Mesenchymal stem cell (in vitro differentiated cells and primary cell): ENCODE measurements around the gene AKNAD1.

Experiments
- DNase-seq: peaks from one replicate; pipeline ENCODE4 v3.0.0-alpha.2; 2013
- H2AFZ ChIP-seq: one replicate; pipeline ENCODE4 v1.6.1; 2013; ENCODE audit warnings: low read depth, mild to moderate bottlenecking, control low read depth, inconsistent platforms, low read length, moderate library complexity
- H2AK5ac ChIP-seq: 2 replicates; pipeline ENCODE4 v1.6.1; 2013; ENCODE audit warnings: low read length, moderate library complexity, mild to moderate bottlenecking, inconsistent platforms; ENCODE audit not compliant: severe bottlenecking
- H2BK120ac ChIP-seq: one replicate; pipeline ENCODE4 v1.6.1; 2013; ENCODE audit warnings: low read depth, mild to moderate bottlenecking, inconsistent platforms, low read length, moderate library complexity
- H2BK12ac ChIP-seq, 2 experiments: one replicate each; pipeline ENCODE4 v1.6.1; 2013; ENCODE audit warnings: inconsistent platforms in 2 of 2, low read length in 2 of 2, mild to moderate bottlenecking in 2 of 2, moderate library complexity in 2 of 2, control low read depth in 1 of 2
- H2BK15ac ChIP-seq: one replicate; pipeline ENCODE4 v1.6.1; 2013; ENCODE audit warnings: mild to moderate bottlenecking, low read depth, inconsistent platforms; ENCODE audit not compliant: poor library complexity, severe bottlenecking
- H2BK5ac ChIP-seq: 2 replicates; pipeline ENCODE4 v1.6.1; 2013; ENCODE audit warnings: low read depth, mild to moderate bottlenecking, low read length, control low read depth, inconsistent platforms; ENCODE audit not compliant: poor library complexity, severe bottlenecking
- H3K14ac ChIP-seq, 2 experiments: one replicate each; pipeline ENCODE4 v1.6.1; 2013; ENCODE audit warnings: inconsistent platforms in 2 of 2, low read length in 2 of 2, control low read depth in 1 of 2, mild to moderate bottlenecking in 1 of 2, moderate library complexity in 1 of 2
- H3K18ac ChIP-seq, 2 experiments: one replicate each; pipeline ENCODE4 v1.6.1; 2013; ENCODE audit warnings: inconsistent platforms in 2 of 2, low read length in 2 of 2, control low read depth in 1 of 2, low read depth in 1 of 2, mild to moderate bottlenecking in 1 of 2
- H3K23ac ChIP-seq, 2 experiments: one replicate each; pipeline ENCODE4 v1.6.1; 2013; ENCODE audit warnings: inconsistent platforms in 2 of 2, low read length in 2 of 2, mild to moderate bottlenecking in 2 of 2, moderate library complexity in 2 of 2, control low read depth in 1 of 2
- H3K27ac ChIP-seq: 2 replicates; pipeline ENCODE4 v1.5.1; 2013; ENCODE audit warnings: mild to moderate bottlenecking, moderate library complexity, low read length, control low read depth, inconsistent platforms; ENCODE audit not compliant: poor library complexity, severe bottlenecking
- H3K27me3 ChIP-seq, 2 experiments: 2 replicates each; pipeline versions ENCODE4 v1.6.1 to v1.7.0; 2013; ENCODE audit warnings: low read length in 2 of 2, mild to moderate bottlenecking in 2 of 2, moderate library complexity in 2 of 2, control low read depth in 1 of 2, inconsistent platforms in 1 of 2; ENCODE audit not compliant: control insufficient read depth in 1 of 2, insufficient read depth in 1 of 2
- H3K36me3 ChIP-seq, 2 experiments: 2 replicates each; pipeline versions ENCODE4 v1.6.1 to v1.7.0; 2013; ENCODE audit warnings: low read length in 2 of 2, control low read depth in 1 of 2, inconsistent platforms in 1 of 2, low read depth in 1 of 2, mild to moderate bottlenecking in 1 of 2; ENCODE audit not compliant: insufficient read depth in 2 of 2, control insufficient read depth in 1 of 2
- H3K4ac ChIP-seq, 2 experiments: one replicate each; pipeline ENCODE4 v1.6.1; 2013; ENCODE audit warnings: inconsistent platforms in 2 of 2, low read length in 2 of 2, mild to moderate bottlenecking in 2 of 2, moderate library complexity in 2 of 2, control low read depth in 1 of 2, low read depth in 1 of 2
- H3K4me1 ChIP-seq: 2 replicates; pipeline ENCODE4 v1.6.1; 2013; ENCODE audit warnings: low read depth, low read length, control low read depth; ENCODE audit not compliant: control insufficient read depth, insufficient read depth
- H3K4me2 ChIP-seq: 2 replicates; pipeline ENCODE4 v1.6.1; 2013; ENCODE audit warnings: low read length, mild to moderate bottlenecking, inconsistent platforms; ENCODE audit not compliant: poor library complexity, severe bottlenecking
- H3K4me3 ChIP-seq, 2 experiments: 2 replicates each; pipeline versions ENCODE4 v1.5.1 to v1.7.0; 2013; ENCODE audit warnings: low read length in 2 of 2, mild to moderate bottlenecking in 2 of 2, control low read depth in 1 of 2, low read depth in 1 of 2; ENCODE audit not compliant: insufficient read depth in 1 of 2
- H3K79me1 ChIP-seq: replicated peaks from 2 replicates; pipeline ENCODE4 v1.6.1; 2013; ENCODE audit warnings: mild to moderate bottlenecking, control low read depth, low read length, inconsistent platforms; ENCODE audit not compliant: poor library complexity, severe bottlenecking
- H3K9ac ChIP-seq: 2 replicates; pipeline ENCODE4 v1.7.0; 2013; ENCODE audit warnings: mild to moderate bottlenecking, low read length, moderate library complexity
- H3K9me3 ChIP-seq: 2 replicates; pipeline ENCODE4 v1.7.0; 2013; ENCODE audit warnings: mild to moderate bottlenecking, low read length; ENCODE audit not compliant: control insufficient read depth
- H4K8ac ChIP-seq: one replicate; pipeline ENCODE4 v1.6.1; 2013; ENCODE audit warnings: inconsistent platforms, mild to moderate bottlenecking, low read length, moderate library complexity
- H4K91ac ChIP-seq: one replicate; pipeline ENCODE4 v1.6.1; 2013; ENCODE audit warnings: mild to moderate bottlenecking, low read length, inconsistent platforms
- WGBS: methylation state at CpG from one replicate; pipeline ENCODE4 v1.1.7; 2013; ENCODE audit warnings: mixed read lengths; 5-methylcytosine and 5-hydroxymethylcytosine counted together

AKNAD1 gene

DNA sequence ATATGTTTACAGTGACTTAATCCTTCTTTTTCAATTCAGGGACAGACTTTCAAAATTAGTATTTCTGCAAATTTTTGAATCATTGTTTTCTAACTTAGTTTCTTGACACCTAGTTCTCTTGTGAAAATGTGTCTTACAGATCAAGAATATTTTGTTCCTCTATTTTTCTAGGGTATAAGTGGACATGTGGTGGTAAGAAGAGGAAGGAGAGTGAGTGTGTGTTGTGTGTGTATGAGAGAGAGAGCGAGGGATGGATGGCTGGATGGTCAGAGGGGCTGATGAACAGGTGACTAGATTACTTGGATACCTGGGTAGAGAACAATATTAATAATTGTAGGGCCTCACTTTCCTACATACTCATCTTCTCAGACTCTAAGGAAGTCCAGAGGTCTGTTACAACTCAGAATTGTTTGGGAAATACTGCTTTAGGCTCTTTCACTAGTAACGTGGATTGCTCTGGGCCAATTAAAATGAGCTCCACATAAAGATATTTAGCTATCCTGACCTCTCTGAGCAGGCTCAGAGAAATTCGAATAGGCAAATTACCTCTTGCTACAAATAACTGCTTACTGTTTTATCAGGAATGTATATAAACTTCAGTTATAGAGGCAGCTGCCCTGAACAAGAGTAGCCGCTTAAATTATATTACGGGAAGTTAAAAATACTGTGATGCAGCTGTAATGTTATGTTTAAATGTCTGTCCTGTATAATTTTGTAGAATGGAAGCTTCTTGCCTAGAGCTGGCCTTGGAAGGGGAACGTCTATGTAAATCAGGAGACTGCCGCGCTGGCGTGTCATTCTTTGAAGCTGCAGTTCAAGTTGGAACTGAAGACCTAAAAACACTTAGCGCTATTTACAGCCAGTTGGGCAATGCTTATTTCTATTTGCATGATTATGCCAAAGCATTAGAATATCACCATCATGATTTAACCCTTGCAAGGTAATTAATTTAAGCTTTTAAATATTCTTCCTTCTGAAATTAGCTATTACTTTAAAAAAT, 39.6 kb upstream of the AKNAD1 start:
- Histone ChIP-seq H4K91ac (no peak overlapping the region), H2AFZ (no peak overlapping the region), H2BK12ac (no peak overlapping the region), H4K8ac (no peak overlapping the region), H3K9ac (peak overlapping the region; percentile 67), H2BK120ac (no peak overlapping the region), H3K27me3 (no peaks in the 10 kb centered on the region), H3K9me3 (no peaks in the 10 kb centered on the region), H2BK5ac (no peak overlapping the region), H3K79me1 (peaks cover 11% of the 10 kb centered on the region), H3K14ac (no peak overlapping the region), H3K4me2 (no peak overlapping the region), H2AK5ac (no peak overlapping the region), H3K23ac (no peak overlapping the region), H3K27ac (no peak overlapping the region), H3K18ac (no peak overlapping the region), H3K36me3 (peaks cover 3 to 24% of the 10 kb centered on the region in 2 experiments), H3K4ac (no peak overlapping the region), H2BK15ac (no peak overlapping the region), H3K4me3 (no peak overlapping the region), H3K4me1 (peaks cover 1% of the 10 kb centered on the region)
- peak; percentile 29 for DNase-seq
- WGBS, result 68% methylated on average over 9 of the region's 10 CpGs

DNA sequence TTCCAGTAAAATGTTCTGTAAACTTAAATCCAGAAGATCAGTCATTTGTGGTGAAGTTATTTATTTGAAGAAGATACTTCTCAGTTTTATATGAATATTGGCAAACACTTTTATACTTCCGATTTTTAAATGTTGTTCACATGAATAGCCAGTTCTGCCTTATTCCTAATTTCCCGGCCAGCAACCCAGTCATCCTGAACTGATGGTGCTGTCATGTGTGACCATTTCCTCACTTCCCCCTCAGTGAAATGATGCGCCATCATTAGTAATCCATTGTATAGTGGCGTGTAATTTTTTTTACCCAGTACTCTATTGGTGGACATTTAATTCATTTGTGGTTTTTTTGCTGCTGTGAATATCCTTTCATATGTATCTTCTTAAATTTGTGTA, 36.2 kb upstream of the AKNAD1 start:
- Histone ChIP-seq H3K4me1 (peaks cover 4% of the 10 kb centered on the region), H2BK12ac (no peak overlapping the region), H3K4ac (no peak overlapping the region), H3K4me2 (no peak overlapping the region), H3K9ac (peak overlapping the region; percentile 9), H3K79me1 (peaks cover 13% of the 10 kb centered on the region), H3K18ac (no peak overlapping the region), H2AFZ (no peak overlapping the region), H3K27me3 (no peaks in the 10 kb centered on the region), H3K14ac (no peak overlapping the region), H3K36me3 (peaks cover 0 to 10% of the 10 kb centered on the region in 2 experiments), H3K23ac (no peak overlapping the region), H2BK120ac (no peak overlapping the region), H4K8ac (no peak overlapping the region), H3K9me3 (no peaks in the 10 kb centered on the region), H3K27ac (peak overlapping the region; percentile 96), H4K91ac (no peak overlapping the region), H2BK15ac (no peak overlapping the region), H2AK5ac (no peak overlapping the region), H3K4me3 (no peak overlapping the region), H2BK5ac (no peak overlapping the region)
- WGBS, result 96% methylated on average over 2 of the region's 4 CpGs
- no peak for DNase-seq

DNA sequence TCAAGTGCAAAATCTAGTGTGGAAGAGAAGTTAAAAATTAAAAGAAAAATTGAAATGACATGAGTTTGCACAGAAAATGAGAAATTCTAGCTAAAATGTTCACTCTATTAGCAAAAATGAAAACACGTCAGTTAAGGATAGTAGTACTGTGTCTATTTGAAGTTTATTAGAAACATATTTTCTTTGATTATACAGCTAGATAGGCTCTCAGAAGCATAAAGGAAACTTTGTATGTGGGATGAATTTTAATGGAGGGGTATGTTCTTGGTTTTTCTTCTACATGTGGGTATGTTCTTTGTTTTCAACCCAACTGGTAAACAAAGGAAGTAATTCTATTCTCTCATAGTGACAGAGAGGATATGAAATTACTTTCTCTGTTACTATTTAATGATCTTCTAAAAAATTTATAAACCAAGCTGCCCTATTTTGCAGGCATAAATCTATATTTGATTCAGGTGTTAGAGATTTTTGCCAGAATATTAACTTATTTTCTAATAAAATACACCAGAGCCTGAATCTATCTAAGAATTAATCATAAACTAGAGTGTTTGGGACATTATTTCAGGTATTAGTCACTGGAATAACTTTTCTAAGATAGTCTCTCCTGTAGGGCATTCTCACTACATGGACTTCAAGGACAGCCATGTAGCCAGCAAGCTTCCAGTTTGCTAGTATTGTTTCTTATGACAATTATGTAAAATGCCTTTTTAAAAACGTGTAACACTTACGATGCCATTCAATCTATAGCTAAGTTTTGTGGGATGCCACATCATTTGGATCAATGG, 35.7 kb upstream of the AKNAD1 start:
- Histone ChIP-seq H4K91ac (no peak overlapping the region), H3K4me2 (no peak overlapping the region), H3K27ac (peak overlapping the region; percentile 96), H2BK120ac (no peak overlapping the region), H3K9me3 (no peaks in the 10 kb centered on the region), H2BK12ac (no peak overlapping the region), H3K4me1 (peaks cover 4% of the 10 kb centered on the region), H3K4me3 (no peak overlapping the region), H3K27me3 (no peaks in the 10 kb centered on the region), H3K4ac (no peak overlapping the region), H3K36me3 (peaks cover 0 to 11% of the 10 kb centered on the region in 2 experiments), H2BK15ac (no peak overlapping the region), H3K18ac (no peak overlapping the region), H2BK5ac (no peak overlapping the region), H3K23ac (no peak overlapping the region), H3K9ac (peak overlapping the region; percentile 9), H3K14ac (no peak overlapping the region), H2AK5ac (no peak overlapping the region), H2AFZ (no peak overlapping the region), H3K79me1 (peaks cover 14% of the 10 kb centered on the region), H4K8ac (no peak overlapping the region)
- WGBS, result 100% methylated on average over 2 of the region's 3 CpGs
- DNase-seq, result no peak
